Activated effector memory CD4-positive, alpha-beta T cell treated with anti-CD3 and anti-CD28 coated beads, Interleukin-2, amount 50 U/mL, for 16 hours (primary cell): ENCODE results near the gene ABCB1.
"Not testable (repeated sequence)": the region's sequence is repeated elsewhere in the genome, so short reads cannot be mapped to it uniquely, and the experiment has no call there.

Experiments
- DNase-seq: peaks from one replicate; pipeline ENCODE4 v3.0.0-alpha.2; 2020

ABCB1 gene

DNA sequence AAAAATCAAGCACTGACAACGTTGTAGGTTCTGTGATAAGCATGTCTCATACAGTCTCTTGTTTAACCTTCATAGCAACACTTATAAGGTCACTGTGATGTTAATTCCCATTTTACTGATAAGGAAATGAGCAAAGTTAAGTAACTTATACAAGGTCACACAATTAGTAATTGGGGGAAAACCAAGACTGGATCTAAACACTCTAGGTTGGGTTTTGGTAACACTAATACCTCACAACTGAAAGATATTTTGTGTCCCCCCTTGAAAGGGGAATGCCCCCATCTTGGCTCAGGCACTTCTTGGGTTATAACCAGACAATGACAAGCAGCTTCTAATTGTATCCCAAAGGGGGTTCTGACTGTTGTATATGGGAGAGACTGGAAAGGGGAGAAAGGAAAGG, 89.2 kb downstream of the ABCB1 start:
- DNase-seq, result no peak

- DNase-seq, result no peak
Measured at GRCh38 chr7:87510411-87510875, 90.2 kb downstream of the ABCB1 start.

GRCh38 chr7:87507446-87507845, 93.2 kb downstream of the ABCB1 start:
- no peak for DNase-seq

- no peak for DNase-seq
Measured at GRCh38 chr7:87506246-87507180, 94.2 kb downstream of the ABCB1 start.

GRCh38 chr7:87505557-87506245, 95.0 kb downstream of the ABCB1 start:
- no peak for DNase-seq

- DNase-seq, result no peak
Measured at GRCh38 chr7:87505122-87505521, 95.6 kb downstream of the ABCB1 start.

DNA sequence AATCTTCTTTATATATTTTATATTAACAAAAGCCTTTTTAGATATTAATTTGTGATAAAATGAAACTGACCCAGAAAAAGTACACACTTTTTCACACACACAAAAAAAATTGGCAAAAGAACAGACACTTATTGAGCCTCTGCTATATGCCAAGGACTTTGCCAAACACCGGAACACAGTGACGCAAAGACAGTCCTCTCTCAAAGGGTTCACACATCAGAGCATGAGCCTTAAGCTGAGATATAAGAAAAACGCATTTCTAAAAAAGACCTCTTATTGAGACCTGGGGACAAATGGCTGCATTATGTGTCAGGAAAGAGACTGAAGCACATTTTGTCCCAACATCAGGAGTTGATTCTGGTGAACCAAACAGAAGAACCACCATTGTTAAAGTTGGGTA, 101.2 kb downstream of the ABCB1 start:
- no peak for DNase-seq

GRCh38 chr7:87498893-87499292, 101.8 kb downstream of the ABCB1 start:
- no peak for DNase-seq

DNA sequence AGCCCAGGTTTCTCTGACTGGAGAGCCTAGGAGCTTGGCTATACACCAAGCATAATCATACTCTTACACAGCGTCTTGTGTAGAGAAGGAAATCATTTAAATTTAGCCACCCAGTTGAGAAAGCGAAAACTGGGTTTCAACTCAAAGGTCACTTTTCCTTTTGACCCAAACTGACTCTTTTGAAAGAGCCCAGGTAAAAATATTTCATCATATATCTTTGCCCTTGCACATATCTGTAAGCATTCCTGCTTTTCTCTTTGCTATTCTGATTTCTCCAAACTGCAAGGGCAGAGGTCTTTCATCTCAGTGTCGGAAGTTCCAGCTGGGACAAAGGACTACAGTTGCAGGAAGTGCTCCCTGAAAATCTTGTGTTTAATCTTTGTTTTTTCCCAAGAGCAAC, 103.2 kb downstream of the ABCB1 start:
- no peak for DNase-seq

GRCh38 chr7:87495366-87495765, 105.3 kb downstream of the ABCB1 start:
- no peak for DNase-seq

- no peak for DNase-seq
Measured at GRCh38 chr7:87494454-87494853, 106.2 kb downstream of the ABCB1 start.

GRCh38 chr7:87483131-87483530, 117.6 kb downstream of the ABCB1 start:
- no peak for DNase-seq

DNA sequence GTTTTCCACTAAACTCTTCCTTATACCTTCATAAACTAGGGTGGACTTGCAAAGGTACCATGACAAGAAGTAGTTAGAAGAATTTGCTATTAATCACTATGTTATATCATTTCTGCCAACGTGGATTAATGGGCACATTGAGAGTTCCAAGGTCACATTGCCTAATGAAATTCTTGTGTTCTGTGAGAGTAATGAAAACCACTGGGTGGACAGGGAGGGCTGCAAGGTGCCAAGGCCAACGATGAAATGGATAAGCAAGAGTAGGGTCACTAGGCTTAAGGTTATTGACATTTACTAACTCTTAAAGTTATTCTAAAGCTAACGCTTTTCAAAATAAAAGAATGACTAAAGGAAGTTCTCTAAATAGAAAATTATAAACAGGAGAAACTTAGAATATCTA, 118.6 kb downstream of the ABCB1 start:
- no peak for DNase-seq

DNA sequence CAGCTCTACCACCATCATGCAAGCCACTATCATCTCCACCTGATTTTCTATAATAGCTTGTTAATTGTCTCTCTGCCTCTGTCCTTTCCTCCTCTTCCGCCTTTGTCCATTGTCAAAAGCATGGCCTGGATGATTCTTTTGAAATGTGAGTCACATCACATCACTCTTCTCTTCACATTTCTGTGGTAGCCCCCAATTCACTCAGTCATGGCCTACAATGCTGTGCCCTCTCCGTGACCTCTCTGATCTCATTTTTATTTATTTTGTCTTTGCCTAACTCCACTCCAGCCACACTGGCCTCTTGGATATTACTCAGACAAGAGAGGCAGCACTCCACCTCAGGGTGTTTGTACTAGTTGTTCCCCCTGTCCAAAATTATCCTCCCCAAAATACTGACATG, 120.3 kb downstream of the ABCB1 start:
- DNase-seq, result no peak

GRCh38 chr7:87479951-87480350, 120.7 kb downstream of the ABCB1 start:
- no peak for DNase-seq

DNA sequence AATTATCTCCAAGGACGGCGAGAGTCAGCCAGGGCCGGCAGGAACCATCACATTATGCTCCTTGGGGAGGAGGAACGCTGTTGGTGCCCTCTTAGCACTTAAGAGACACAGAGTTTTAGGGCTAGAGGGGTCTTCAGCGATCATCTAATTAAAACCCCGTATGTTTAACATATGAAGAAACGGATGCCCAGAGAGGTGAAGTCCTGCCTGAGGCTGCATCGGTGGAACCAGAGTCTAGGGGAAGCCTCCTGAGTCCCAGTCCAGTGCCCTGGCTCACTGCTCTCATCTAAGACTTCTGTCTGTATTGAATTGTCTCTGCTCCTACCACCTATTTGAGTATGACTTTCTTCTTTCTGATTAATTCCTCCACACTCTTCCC, 124.5 kb downstream of the ABCB1 start:
- DNase-seq, result no peak

GRCh38 chr7:87475359-87476178, 125.1 kb downstream of the ABCB1 start, which contains the start of gene ABCB4:
Gene ABCB4 (minus strand): TSS chr7:87475680. CDS start chr7:87475465, 215 bp downstream.
- no peak for DNase-seq

- DNase-seq, result no peak
Measured at GRCh38 chr7:87474533-87475358, 125.9 kb downstream of the ABCB1 start.

- no peak for DNase-seq
Measured at GRCh38 chr7:87473986-87474385, 126.7 kb downstream of the ABCB1 start.

DNA sequence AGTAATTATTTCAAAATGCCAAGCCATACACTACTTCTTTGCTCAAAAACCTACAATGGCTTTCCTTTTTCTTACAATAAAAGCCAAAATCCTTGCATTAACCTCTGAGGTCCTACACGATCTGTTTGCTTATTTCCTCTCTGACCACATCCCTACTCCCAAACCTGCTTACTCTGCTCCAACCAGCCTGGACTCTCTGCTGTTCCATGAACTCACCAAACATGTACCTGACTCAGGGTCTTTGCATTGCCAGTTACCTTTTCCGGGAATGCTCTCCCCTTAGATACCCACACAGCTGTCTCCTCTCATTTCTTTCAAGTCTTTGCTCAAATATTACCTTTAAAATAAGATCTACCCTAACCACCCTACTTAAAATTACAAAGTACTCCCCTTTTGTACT, 127.5 kb downstream of the ABCB1 start:
- no peak for DNase-seq

GRCh38 chr7:87471473-87471872, 129.2 kb downstream of the ABCB1 start:
- DNase-seq, result no peak

DNA sequence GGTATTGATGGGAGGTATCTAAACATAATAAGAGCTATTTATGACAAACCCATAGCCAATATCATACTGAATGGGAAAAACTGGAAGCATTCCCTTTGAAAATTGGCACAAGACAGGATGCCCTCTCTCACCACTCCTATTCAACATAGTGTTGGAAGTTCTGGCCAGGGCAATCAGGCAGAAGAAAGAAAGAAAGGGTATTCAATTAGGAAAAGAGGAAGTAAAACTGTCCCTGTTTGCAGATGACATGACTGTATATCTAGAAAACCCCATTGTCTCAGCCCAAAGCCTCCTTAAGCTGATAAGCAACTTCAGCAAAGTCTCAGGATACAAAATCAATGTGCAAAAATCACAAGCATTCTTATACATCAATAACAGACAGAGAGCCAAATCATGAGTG, 131.5 kb downstream of the ABCB1 start:
- DNase-seq, result not testable (repeated sequence)
